Central memory CD8-positive, alpha-beta T cell (primary cell): ENCODE results near the gene CYP4F2.
"Not testable (repeated sequence)": the region's sequence is repeated elsewhere in the genome, so short reads cannot be mapped to it uniquely, and the experiment has no call there.

Source experiments
- ATAC-seq: fragments of 150-1000 bp; cut with Tn5 transposase; replicated peaks from 2 replicates; pipeline ENCODE4 v1.10.0; 2022; ENCODE audit warnings: mild to moderate bottlenecking, moderate FRiP score, moderate number of reproducible peaks; ENCODE audit not compliant: poor library complexity, severe bottlenecking; ENCODE audit errors: extremely low read depth
- DNase-seq, 2 donors: peaks; one replicate each; pipeline ENCODE4 v3.0.0; 2021; ENCODE audit warnings: low spot score in 2 of 2
- H3K27ac Mint-ChIP-seq: one replicate; pipeline ENCODE4 v1.8.0; 2022; ENCODE audit warnings: low read depth, mild to moderate bottlenecking, moderate library complexity, mixed read lengths
- H3K27me3 Mint-ChIP-seq: one replicate; pipeline ENCODE4 v1.8.0; 2022; ENCODE audit warnings: mixed read lengths
- H3K36me3 Mint-ChIP-seq: one replicate; pipeline ENCODE4 v1.8.0; 2022; ENCODE audit warnings: mild to moderate bottlenecking, moderate library complexity, mixed read lengths; ENCODE audit not compliant: insufficient read depth
- H3K4me1 Mint-ChIP-seq: one replicate; pipeline ENCODE4 v1.8.0; 2022; ENCODE audit warnings: mixed read lengths
- H3K4me3 Mint-ChIP-seq: one replicate; pipeline ENCODE4 v1.8.0; 2022; ENCODE audit warnings: mild to moderate bottlenecking, moderate library complexity, mixed read lengths
- H3K9me3 Mint-ChIP-seq: one replicate; pipeline ENCODE4 v1.8.0; 2022; ENCODE audit warnings: mixed read lengths

The CYP4F2 gene, protein sequence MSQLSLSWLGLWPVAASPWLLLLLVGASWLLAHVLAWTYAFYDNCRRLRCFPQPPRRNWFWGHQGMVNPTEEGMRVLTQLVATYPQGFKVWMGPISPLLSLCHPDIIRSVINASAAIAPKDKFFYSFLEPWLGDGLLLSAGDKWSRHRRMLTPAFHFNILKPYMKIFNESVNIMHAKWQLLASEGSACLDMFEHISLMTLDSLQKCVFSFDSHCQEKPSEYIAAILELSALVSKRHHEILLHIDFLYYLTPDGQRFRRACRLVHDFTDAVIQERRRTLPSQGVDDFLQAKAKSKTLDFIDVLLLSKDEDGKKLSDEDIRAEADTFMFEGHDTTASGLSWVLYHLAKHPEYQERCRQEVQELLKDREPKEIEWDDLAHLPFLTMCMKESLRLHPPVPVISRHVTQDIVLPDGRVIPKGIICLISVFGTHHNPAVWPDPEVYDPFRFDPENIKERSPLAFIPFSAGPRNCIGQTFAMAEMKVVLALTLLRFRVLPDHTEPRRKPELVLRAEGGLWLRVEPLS

DNA sequence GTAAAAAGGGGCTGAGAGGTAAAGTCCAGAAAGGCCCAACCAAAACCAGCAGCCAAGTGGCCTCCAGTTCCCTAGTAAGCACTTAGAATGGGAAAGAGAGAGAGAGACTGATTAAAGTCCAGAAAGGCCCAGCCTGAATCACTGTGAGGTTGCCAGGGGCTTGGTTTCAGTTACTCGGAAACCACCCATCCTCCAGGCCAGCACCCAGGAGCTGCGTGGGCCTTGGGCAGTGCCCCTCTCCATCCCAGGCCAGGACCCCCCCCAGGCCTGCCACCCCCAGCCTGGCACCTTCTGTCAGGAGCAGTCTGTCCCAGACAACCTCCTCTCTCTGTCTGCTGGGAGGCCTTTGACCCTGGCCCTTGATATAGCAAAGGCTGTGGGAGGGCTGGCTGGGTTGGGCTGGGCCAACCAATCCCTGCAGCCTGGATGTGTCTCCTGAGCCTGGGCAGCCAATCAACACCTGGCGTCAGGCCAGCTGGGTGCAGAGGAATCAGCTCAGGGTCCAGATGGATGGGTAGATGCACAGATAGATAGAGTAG lies at the start of gene CYP4F2:
Gene CYP4F2 (minus strand): TSS at position 337 of the 539 bp plus-strand sequence. CDS start 463 bp downstream, outside the sequence.
- ATAC-seq (no peak), DNase-seq (no peak)
- Mint-ChIP-seq H3K27me3 (peaks cover 32% of the 10 kb centered on the region), H3K9me3 (no peaks in the 10 kb centered on the region), H3K36me3 (no peaks in the 10 kb centered on the region), H3K4me3 (no peak within 1 kb of the TSS), H3K27ac (no peak within 1 kb of the TSS), H3K4me1 (no peaks in the 10 kb centered on the region)

DNA sequence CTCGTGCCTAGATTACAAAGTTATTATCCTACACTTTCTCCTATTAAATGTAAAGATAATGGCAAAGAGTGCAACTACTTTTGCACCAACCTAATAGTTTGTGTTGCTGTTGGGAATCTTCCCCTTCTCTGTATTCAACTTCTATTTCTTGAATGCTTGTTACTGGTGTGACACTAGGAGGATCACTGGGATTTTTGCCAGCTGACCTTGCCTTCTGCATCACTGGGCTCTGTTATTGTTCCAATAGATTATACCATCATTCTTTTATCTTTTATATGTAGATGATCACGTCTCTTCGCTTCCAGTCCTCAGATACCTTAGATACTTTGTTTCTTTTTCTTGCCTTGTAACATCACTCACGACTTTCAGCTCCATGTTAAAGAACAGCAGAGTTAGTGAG lies 47.4 kb upstream of the CYP4F2 start:
- Mint-ChIP-seq H3K27me3 (peaks cover 76% of the 10 kb centered on the region), H3K9me3 (peaks cover 19% of the 10 kb centered on the region), H3K4me1 (no peaks in the 10 kb centered on the region), H3K27ac (no peak overlapping the region), H3K36me3 (peaks cover 2% of the 10 kb centered on the region), H3K4me3 (no peak overlapping the region)
- ATAC-seq (no peak), DNase-seq (no peak)

DNA sequence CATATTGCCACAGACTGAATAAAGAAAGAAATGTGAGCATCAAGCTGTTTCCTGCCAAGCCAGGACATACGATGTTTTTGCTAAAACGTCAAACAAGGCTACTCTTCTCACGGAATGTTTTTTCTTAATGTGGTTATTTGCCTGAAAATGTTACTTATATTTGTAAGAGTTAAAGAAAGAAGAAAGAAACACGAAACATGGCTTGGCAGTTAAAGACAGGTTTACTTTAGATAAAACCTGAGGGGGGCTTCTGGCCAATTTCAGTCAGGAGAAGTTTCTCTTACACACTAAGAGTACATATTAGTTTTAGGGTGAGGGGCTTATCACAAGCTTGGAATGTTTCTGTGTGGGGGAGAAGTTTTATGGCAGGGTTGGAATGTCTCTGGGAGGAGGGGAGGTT lies 46.5 kb upstream of the CYP4F2 start:
- no peak overlapping the region for H3K4me3 Mint-ChIP-seq
- H3K9me3 Mint-ChIP-seq = peaks cover 14% of the 10 kb centered on the region
- peaks cover 2% of the 10 kb centered on the region for H3K36me3 Mint-ChIP-seq
- H3K27me3 Mint-ChIP-seq = peaks cover 76% of the 10 kb centered on the region
- no peak for DNase-seq
- no peak for ATAC-seq
- H3K27ac Mint-ChIP-seq = no peak overlapping the region
- no peaks in the 10 kb centered on the region for H3K4me1 Mint-ChIP-seq

DNA sequence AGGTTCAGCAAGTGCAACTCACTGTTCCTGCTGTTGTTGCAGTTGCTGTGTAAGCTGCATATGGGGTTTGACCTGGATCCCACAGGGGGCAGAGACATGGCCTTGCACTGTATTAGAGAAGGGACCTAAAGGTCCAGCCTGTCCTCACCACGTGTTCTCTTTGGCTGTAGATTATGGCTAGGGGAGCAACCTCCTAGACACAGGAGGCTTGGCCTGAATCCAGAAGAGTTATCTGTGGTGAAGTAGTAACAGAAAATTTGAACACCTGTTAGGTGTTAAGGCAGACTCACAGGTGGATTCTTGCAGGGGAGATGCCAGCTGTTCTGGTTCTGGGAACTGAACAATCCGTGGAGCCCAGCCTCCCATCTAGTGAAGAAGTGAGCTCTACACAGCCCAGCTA lies 39.9 kb upstream of the CYP4F2 start:
- no peak overlapping the region for H3K4me3 Mint-ChIP-seq
- H3K4me1 Mint-ChIP-seq = no peaks in the 10 kb centered on the region
- no peak for DNase-seq
- H3K36me3 Mint-ChIP-seq = peaks cover 3% of the 10 kb centered on the region
- H3K9me3 Mint-ChIP-seq = no peaks in the 10 kb centered on the region
- ATAC-seq = no peak
- H3K27me3 Mint-ChIP-seq = peaks cover 55% of the 10 kb centered on the region
- H3K27ac Mint-ChIP-seq = no peak overlapping the region

DNA sequence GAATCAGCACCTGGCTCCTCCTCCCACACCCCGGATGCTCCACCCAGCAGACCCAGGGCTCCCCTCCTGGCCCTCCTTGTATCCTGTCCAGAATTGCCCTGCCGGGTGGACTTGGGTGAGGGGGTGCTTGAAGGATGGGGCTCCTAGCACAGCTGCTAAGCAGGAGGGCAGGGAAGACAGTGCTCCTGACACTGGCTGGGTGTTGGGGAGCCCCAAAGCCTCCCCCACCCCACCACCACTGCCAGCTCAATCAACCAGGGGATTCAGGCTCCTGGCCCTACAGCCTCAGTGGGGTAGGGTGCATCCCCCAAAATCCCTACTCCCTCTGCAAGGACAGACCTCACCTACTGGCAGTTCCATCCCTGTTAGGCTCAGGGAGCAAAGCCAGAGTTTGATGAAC lies 39.1 kb upstream of the CYP4F2 start:
- Mint-ChIP-seq H3K27ac (no peak overlapping the region), H3K9me3 (no peaks in the 10 kb centered on the region), H3K4me3 (no peak overlapping the region), H3K27me3 (peaks cover 47% of the 10 kb centered on the region), H3K36me3 (peaks cover 3% of the 10 kb centered on the region), H3K4me1 (no peaks in the 10 kb centered on the region)
- DNase-seq = no peak
- ATAC-seq = no peak

DNA sequence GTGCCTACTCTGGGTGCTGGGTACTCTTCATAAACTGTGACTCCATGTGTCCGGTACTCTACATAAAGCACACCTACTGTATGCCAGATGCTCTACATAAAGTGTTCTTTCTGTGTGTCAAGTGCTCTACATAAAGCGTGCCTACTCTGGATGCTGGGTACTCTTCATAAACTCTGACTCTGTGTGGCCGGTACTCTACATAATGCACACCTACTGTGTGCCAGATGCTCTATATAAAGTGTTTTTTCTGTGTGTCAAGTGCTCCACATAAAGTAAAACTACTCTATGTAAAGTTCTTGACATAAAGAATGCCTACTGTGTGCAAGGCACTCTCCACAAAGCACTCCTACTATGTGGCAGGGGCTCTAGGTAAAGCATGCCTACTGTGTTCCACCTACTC lies 38.3 kb upstream of the CYP4F2 start:
- H3K4me1 Mint-ChIP-seq = no peaks in the 10 kb centered on the region
- ATAC-seq (no peak), DNase-seq (no peak)
- H3K27me3 Mint-ChIP-seq = peaks cover 50% of the 10 kb centered on the region
- H3K9me3 Mint-ChIP-seq = no peaks in the 10 kb centered on the region
- H3K4me3 Mint-ChIP-seq = no peak overlapping the region
- H3K27ac Mint-ChIP-seq = no peak overlapping the region
- peaks cover 3% of the 10 kb centered on the region for H3K36me3 Mint-ChIP-seq

DNA sequence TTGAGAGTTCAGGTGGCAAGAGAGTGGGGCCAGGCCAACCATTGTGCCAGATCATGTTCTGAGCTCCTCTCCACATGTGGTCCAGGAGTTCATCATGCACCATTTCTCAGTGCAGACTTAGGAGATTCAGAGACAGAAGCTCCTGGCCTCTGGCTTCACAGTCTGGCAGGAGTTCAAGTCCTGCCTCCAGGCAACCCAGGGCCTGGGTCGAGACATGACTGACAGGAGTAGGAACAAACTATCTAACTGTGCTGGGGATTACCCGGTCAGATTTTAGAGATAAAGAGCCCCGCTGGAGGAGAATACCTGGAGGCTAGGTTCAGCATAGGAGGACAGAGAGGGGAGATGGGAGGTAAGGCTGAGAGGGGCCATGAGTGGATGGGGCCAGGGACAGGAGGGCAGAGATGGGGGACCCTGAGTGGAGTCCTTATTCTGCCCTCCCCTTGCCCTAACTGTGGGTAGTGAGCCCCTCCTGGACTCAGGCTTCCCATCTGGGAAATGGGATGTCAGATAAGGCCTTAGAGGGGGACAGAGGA lies 37.4 kb upstream of the CYP4F2 start:
- ATAC-seq = no peak
- Mint-ChIP-seq H3K4me1 (no peaks in the 10 kb centered on the region), H3K9me3 (no peaks in the 10 kb centered on the region), H3K27ac (no peak overlapping the region), H3K27me3 (peaks cover 50% of the 10 kb centered on the region), H3K36me3 (peaks cover 3% of the 10 kb centered on the region), H3K4me3 (no peak overlapping the region)
- DNase-seq = no peak

DNA sequence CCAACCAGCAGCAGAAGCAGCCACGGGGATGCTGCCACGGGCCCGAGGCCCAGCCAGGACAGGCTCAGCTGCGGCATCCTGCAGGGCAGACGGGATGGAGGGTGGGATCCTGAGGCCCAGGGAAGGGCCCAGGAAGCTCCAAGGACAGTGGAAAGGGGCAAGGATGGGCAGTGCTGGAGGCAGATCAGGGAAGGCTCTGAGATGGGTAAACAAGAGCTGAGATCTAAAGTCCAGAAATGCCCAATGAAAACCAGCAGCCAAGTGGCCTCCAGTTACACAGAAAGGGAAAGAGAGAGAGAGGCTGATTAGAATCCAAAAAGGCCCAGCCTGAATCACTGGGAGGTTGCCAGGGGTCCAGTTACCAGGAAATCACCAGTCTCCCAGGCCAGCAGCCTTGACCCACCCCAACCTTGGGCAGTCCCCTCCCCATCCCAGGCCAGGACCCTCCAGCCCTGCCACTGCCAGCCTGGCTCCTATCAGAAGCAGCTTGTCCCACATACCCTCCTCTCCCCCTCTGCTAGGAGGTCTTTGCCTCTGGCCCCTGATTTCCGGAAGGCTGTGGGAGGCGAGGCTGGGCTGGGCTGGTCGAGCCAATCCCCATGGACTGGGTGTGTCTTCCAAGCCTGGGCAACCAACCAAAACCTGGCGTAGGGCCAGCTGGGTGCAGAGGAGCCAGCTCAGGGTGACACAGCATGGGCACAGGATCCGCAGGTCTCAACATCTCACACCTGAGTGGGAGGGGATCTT lies 36.6 kb upstream of the CYP4F2 start, which contains the start of gene CYP4F11:
Gene CYP4F11 (minus strand): TSS at position 198 of the 747 bp plus-strand sequence. CDS start 121 bp downstream, at position 77.
- Mint-ChIP-seq H3K36me3 (peaks cover 3% of the 10 kb centered on the region), H3K4me1 (no peaks in the 10 kb centered on the region), H3K4me3 (no peak within 1 kb of the TSS), H3K27ac (no peak within 1 kb of the TSS), H3K27me3 (peaks cover 50% of the 10 kb centered on the region), H3K9me3 (no peaks in the 10 kb centered on the region)
- DNase-seq (no peak), ATAC-seq (no peak)

DNA sequence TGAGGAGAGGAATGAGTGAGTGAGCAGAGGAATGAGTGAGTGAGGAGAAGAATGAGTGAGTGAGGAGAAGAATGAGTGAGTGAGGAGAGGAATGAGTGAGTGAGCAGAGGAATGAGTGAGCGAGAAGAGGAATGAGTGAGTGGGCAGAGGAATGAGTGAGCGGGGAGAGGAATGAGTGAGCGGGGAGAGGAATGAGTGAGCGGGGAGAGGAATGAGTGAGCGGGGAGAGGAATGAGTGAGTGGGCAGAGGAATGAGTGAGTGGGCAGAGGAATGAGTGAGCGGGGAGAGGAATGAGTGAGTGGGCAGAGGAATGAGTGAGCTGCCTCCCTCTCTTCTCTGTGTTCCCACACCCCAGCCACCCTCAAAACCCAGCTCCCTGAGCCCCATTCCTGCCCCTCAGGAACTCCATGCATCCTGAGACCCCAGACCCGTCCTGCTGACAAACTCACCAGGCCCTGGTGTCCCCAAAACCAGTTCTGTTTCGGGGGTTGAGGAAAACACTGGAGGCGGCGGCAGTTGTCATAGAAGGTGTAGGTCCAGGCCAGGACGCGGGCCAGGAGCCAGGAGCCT lies 36.0 kb upstream of the CYP4F2 start:
- H3K9me3 Mint-ChIP-seq, H3K36me3 Mint-ChIP-seq, DNase-seq, ATAC-seq, H3K4me1 Mint-ChIP-seq, H3K4me3 Mint-ChIP-seq, H3K27ac Mint-ChIP-seq: not testable (repeated sequence)
- H3K27me3 Mint-ChIP-seq = peaks cover 53% of the 10 kb centered on the region

DNA sequence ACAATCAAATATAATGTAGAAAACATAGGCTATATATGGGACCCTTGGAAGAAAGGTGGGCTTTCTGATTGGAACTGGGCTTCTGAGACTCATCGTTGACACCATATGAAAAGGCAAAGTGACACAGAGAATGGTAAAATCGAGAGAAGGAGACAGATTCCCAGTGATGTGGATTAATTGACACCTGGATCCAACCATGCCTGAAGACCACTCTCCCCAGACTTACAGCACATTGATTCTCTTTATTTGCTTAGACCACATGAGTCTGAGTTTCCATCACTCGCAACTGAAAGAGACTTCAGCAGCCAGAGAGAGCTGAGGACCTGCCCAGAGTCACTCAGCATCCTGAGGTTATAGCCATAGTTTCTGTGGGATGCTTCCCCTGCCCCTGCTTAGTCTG lies 30.4 kb upstream of the CYP4F2 start:
- H3K27ac Mint-ChIP-seq = no peak overlapping the region
- DNase-seq (no peak), ATAC-seq (no peak)
- H3K9me3 Mint-ChIP-seq = no peaks in the 10 kb centered on the region
- no peaks in the 10 kb centered on the region for H3K36me3 Mint-ChIP-seq
- no peak overlapping the region for H3K4me3 Mint-ChIP-seq
- H3K27me3 Mint-ChIP-seq = peaks cover 73% of the 10 kb centered on the region
- H3K4me1 Mint-ChIP-seq = no peaks in the 10 kb centered on the region

DNA sequence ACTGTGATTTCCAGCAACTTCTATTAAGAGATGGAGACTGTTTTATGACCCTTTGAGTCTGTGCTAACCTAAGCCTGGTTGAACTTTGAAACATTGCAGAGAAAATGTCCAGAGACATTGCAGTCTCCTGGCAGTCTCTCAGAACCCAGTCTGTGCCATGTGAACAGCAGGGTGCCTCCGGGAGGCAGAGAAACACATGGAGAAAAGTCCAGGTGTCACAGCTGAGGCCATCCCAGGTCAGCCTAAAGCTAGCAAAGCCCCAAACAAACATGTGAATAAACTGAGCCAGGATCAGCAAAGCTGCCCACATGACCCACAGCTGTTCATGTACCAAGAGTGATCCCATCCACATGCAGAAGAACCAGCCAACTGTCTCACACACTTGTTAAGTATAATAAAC lies 28.6 kb upstream of the CYP4F2 start:
- ATAC-seq (no peak), DNase-seq (no peak)
- no peaks in the 10 kb centered on the region for H3K36me3 Mint-ChIP-seq
- H3K4me3 Mint-ChIP-seq = no peak overlapping the region
- H3K4me1 Mint-ChIP-seq = no peaks in the 10 kb centered on the region
- peaks cover 87% of the 10 kb centered on the region for H3K27me3 Mint-ChIP-seq
- H3K9me3 Mint-ChIP-seq = no peaks in the 10 kb centered on the region
- no peak overlapping the region for H3K27ac Mint-ChIP-seq

DNA sequence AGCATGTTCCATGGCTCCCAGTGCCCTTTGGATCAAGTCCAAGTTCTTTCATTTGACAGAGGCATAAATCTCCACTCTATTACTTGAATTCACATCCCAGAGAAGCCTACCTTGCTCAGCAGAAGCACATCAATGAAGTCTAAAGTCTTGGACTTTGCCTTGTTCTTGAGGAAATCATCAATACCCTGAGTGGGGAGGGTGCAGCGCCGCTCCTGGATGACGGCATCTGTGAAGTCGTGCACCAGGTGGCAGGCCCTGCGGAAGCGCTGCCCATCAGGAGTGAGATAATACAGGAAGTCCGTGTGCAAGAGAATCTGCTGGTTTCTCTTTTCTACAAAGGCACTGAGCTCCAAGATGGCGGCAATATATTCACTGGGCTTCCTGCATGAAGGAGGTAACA lies 25.8 kb upstream of the CYP4F2 start:
- Mint-ChIP-seq H3K27ac (no peak overlapping the region), H3K4me1 (no peaks in the 10 kb centered on the region), H3K36me3 (no peaks in the 10 kb centered on the region), H3K4me3 (no peak overlapping the region), H3K27me3 (peaks cover 73% of the 10 kb centered on the region), H3K9me3 (no peaks in the 10 kb centered on the region)
- ATAC-seq (no peak), DNase-seq (no peak)
